Epithelial cell of proximal tubule (primary cell): ENCODE measurements around the gene GJA9. TPM values are rescaled to one million over a fixed set of nuclear protein-coding genes. Genes with fewer than 3 reads are reported as not detected.
"Not testable (repeated sequence)": the region's sequence is repeated elsewhere in the genome, so short reads cannot be mapped to it uniquely, and the experiment has no call there.

Source experiments
- DNase-seq: peaks from one replicate; pipeline ENCODE4 v3.0.0-alpha.2; 2011; ENCODE audit warnings: low read depth
- H3K4me3 ChIP-seq: 2 replicates; pipeline ENCODE4 v1.5.1; 2011; ENCODE audit warnings: low read depth, mild to moderate bottlenecking, low read length
- CTCF ChIP-seq: conservative IDR thresholded peaks from 2 replicates; pipeline ENCODE4 v1.5.1; 2012; ENCODE audit warnings: low read depth, mild to moderate bottlenecking, low read length
- total RNA-seq: library from RNA; depleted of rRNA; stranded (reverse); fragments of >200 nt; gene quantifications from 2 replicates; pipeline ENCODE4 v1.2.3, GENCODE V29; 2015

GJA9 gene
- total RNA-seq, 1 donor from 2014 or later = not detected

- no peak for DNase-seq
- TF ChIP-seq CTCF = no peak
- H3K4me3 ChIP-seq = no peak overlapping the region
These were observed 37.2 kb upstream of the GJA9 start for GRCh38 chr1:38918568-38918967.

- no peak for TF ChIP-seq CTCF
- H3K4me3 ChIP-seq = no peak overlapping the region
- no peak for DNase-seq
These were observed 36.4 kb upstream of the GJA9 start for GRCh38 chr1:38917772-38918171.

- no peak for TF ChIP-seq CTCF
- DNase-seq = no peak
- no peak overlapping the region for H3K4me3 ChIP-seq
These were observed 36.0 kb upstream of the GJA9 start for GRCh38 chr1:38917337-38917736.

- no peak for TF ChIP-seq CTCF
- DNase-seq = no peak
- no peak overlapping the region for H3K4me3 ChIP-seq
These were observed 34.1 kb upstream of the GJA9 start for GRCh38 chr1:38915352-38915948.

- not testable (repeated sequence) for DNase-seq, H3K4me3 ChIP-seq
These were observed 33.5 kb upstream of the GJA9 start for GRCh38 chr1:38914908-38915307.

- DNase-seq = no peak
- no peak overlapping the region for H3K4me3 ChIP-seq
- no peak for TF ChIP-seq CTCF
These were observed 27.4 kb upstream of the GJA9 start for GRCh38 chr1:38908821-38909220.

- TF ChIP-seq CTCF = no peak
- H3K4me3 ChIP-seq = no peak overlapping the region
- no peak for DNase-seq
These were observed 24.6 kb upstream of the GJA9 start for GRCh38 chr1:38905985-38906384.

- DNase-seq = no peak
- no peak overlapping the region for H3K4me3 ChIP-seq
- TF ChIP-seq CTCF = no peak
These were observed 18.2 kb upstream of the GJA9 start for GRCh38 chr1:38899560-38899959.
